CD4-positive, alpha-beta T cell (primary cell): ENCODE data around the gene CARD16. TPM values are rescaled to one million over a fixed set of nuclear protein-coding genes. Genes with fewer than 3 reads are reported as not detected.

Source experiments
- ATAC-seq: fragments of 200-7000 bp; cut with Tn5 transposase; one replicate; pipeline ENCODE4 v1.10.0; 2022; ENCODE audit warnings: mild to moderate bottlenecking; ENCODE audit not compliant: poor library complexity
- CTCF ChIA-PET: fragments of 350-600 bp; sonication (Branson Sonifier 250); formaldehyde crosslinking; loops from one replicate; lab custom pipeline; 2021; ENCODE audit warnings: antibody characterized with exemption, inconsistent platforms; lab: Charles Lee
- POLR2A ChIA-PET: fragments of 350-600 bp; sonication (Branson Sonifier 250); formaldehyde crosslinking; loops from one replicate; lab custom pipeline; 2021; ENCODE audit warnings: antibody characterized with exemption, inconsistent platforms; lab: Charles Lee
- DNase-seq, 14 experiments: peaks; one replicate each; pipeline ENCODE4 v3.0.0-alpha.2; 2013 to 2020; ENCODE audit warnings: mixed read lengths in 2 of 14
- H3K27ac ChIP-seq, 2 donors: one replicate each; pipeline versions ENCODE4 v1.5.1 to v1.7.0; 2013; ENCODE audit warnings: low read length in 2 of 2, low read depth in 1 of 2, mild to moderate bottlenecking in 1 of 2
- H3K27me3 ChIP-seq, 2 experiments: 1 replicate in 1 of 2; 2 replicates in 1 of 2; pipeline versions ENCODE4 v1.6.1 to v1.7.0; 2013; ENCODE audit warnings: low read length in 2 of 2, control low read depth in 1 of 2, mild to moderate bottlenecking in 1 of 2, moderate library complexity in 1 of 2; ENCODE audit not compliant: insufficient read depth in 2 of 2, control insufficient read depth in 1 of 2
- H3K36me3 ChIP-seq: one replicate; pipeline ENCODE4 v1.6.1; 2013; ENCODE audit warnings: low read length, control low read depth; ENCODE audit not compliant: insufficient read depth
- H3K4me1 ChIP-seq: one replicate; pipeline ENCODE4 v1.6.1; 2013; ENCODE audit warnings: low read length, control low read depth; ENCODE audit not compliant: insufficient read depth
- H3K4me3 ChIP-seq: one replicate; pipeline ENCODE4 v1.5.1; 2013; ENCODE audit warnings: mild to moderate bottlenecking, low read length, moderate library complexity
- H3K9me3 ChIP-seq, 2 experiments: 1 replicate in 1 of 2; 2 replicates in 1 of 2; pipeline versions ENCODE4 v1.6.1 to v1.7.0; 2013; ENCODE audit warnings: low read length in 2 of 2, mild to moderate bottlenecking in 2 of 2, control low read depth in 1 of 2, moderate library complexity in 1 of 2; ENCODE audit not compliant: control insufficient read depth in 1 of 2, insufficient read depth in 1 of 2
- H3K27ac Mint-ChIP-seq: one replicate; pipeline ENCODE4 v1.8.0; 2020; ENCODE audit warnings: mixed read lengths
- H3K27me3 Mint-ChIP-seq: one replicate; pipeline ENCODE4 v1.8.0; 2021; ENCODE audit warnings: mixed read lengths
- H3K36me3 Mint-ChIP-seq: one replicate; pipeline ENCODE4 v1.8.0; 2021; ENCODE audit warnings: low read depth, mixed read lengths
- H3K4me1 Mint-ChIP-seq: one replicate; pipeline ENCODE4 v1.8.0; 2021; ENCODE audit warnings: low read depth, mixed read lengths
- H3K4me3 Mint-ChIP-seq: one replicate; pipeline ENCODE4 v1.8.0; 2020; ENCODE audit warnings: mild to moderate bottlenecking, mixed read lengths
- H3K9me3 Mint-ChIP-seq: one replicate; pipeline ENCODE4 v1.8.0; 2020; ENCODE audit warnings: mixed read lengths
- CTCF ChIP-seq: fragments of 200-600 bp; IDR thresholded peaks from one replicate; pipeline ENCODE4 v1.8.0; 2022; ENCODE audit warnings: antibody characterized with exemption, mild to moderate bottlenecking
- intact Hi-C, 2 experiments: fragments of 100-400 bp; cut with DNase I in 1 of 2; cut with micrococcal nuclease in 1 of 2; formaldehyde crosslinking; loops; one replicate each; pipeline versions ENCODE4 v1.15.1 to v1.9.0; 2023 to 2025; cut with DNase I, micrococcal nuclease
- total RNA-seq, 174 experiments: library from RNA in 2 of 174; stranded (reverse) in 2 of 174; gene quantifications; one replicate each; pipeline ENCODE4 v1.2.3 and lab custom pipeline; 2021 to 2026

CARD16 gene
- total RNA-seq, 2 experiments from 2014 or later, result 22.4 to 23.6 TPM

- DNase-seq, result no peak
- H3K4me3 ChIP-seq, result peak overlapping the region; percentile 70
- Mint-ChIP-seq H3K4me1 (peaks cover 59% of the 10 kb centered on the region), H3K9me3 (no peaks in the 10 kb centered on the region), H3K27ac (peak overlapping the region; percentile 91), H3K36me3 (peaks cover 38% of the 10 kb centered on the region), H3K4me3 (peak overlapping the region; percentile 98), H3K27me3 (no peaks in the 10 kb centered on the region)
- no peak for ATAC-seq
- H3K4me1 ChIP-seq, result peaks cover 13% of the 10 kb centered on the region
- no peaks in the 10 kb centered on the region for H3K9me3 ChIP-seq
- H3K27ac ChIP-seq, result peak overlapping the region; percentile 61 to 65
- POLR2A ChIA-PET, result interaction anchor here (1.4 kb wide), 1 partner anchor 10 kb away, joined by 3 read pairs; no protein-coding TSS in a partner anchor
- TF ChIP-seq CTCF, result no peak
- CTCF ChIA-PET, result no interaction called here
- intact Hi-C loops, result no loop called here
- no peaks in the 10 kb centered on the region for H3K27me3 ChIP-seq
- peaks cover 9% of the 10 kb centered on the region for H3K36me3 ChIP-seq
Observed at GRCh38 chr11:105045676-105046296, 651 bp upstream of the CARD16 start.

- no peak overlapping the region for H3K27ac Mint-ChIP-seq
- no peaks in the 10 kb centered on the region for H3K27me3 Mint-ChIP-seq
- DNase-seq (no peak), ATAC-seq (no peak)
- POLR2A ChIA-PET, result no interaction called here
- Histone ChIP-seq H3K9me3 (peaks cover 0 to 4% of the 10 kb centered on the region in 2 experiments), H3K4me1 (peaks cover 12% of the 10 kb centered on the region), H3K27ac (no peak overlapping the region), H3K36me3 (peaks cover 18% of the 10 kb centered on the region), H3K4me3 (no peak overlapping the region), H3K27me3 (no peaks in the 10 kb centered on the region)
- H3K4me3 Mint-ChIP-seq, result peak overlapping the region; percentile 26
- CTCF ChIA-PET, result no interaction called here
- H3K4me1 Mint-ChIP-seq, result peaks cover 67% of the 10 kb centered on the region
- no peaks in the 10 kb centered on the region for H3K9me3 Mint-ChIP-seq
- intact Hi-C loops, result no loop called here
- peaks cover 70% of the 10 kb centered on the region for H3K36me3 Mint-ChIP-seq
- no peak for TF ChIP-seq CTCF
Observed at GRCh38 chr11:105042178-105042577, 3.0 kb downstream of the CARD16 start.

GRCh38 chr11:105040703-105041102, 4.4 kb downstream of the CARD16 start:
- no peak for ATAC-seq
- POLR2A ChIA-PET, result no interaction called here
- H3K36me3 Mint-ChIP-seq, result peaks cover 76% of the 10 kb centered on the region

More at GRCh38 chr11:105040703-105041102, 4.4 kb downstream of the CARD16 start:
- DNase-seq, result no peak
- Histone ChIP-seq H3K27me3 (no peaks in the 10 kb centered on the region), H3K36me3 (peaks cover 18% of the 10 kb centered on the region), H3K27ac (no peak overlapping the region), H3K4me1 (peaks cover 8% of the 10 kb centered on the region), H3K4me3 (no peak overlapping the region), H3K9me3 (peaks cover 0 to 4% of the 10 kb centered on the region in 2 experiments)
- intact Hi-C loops, result no loop called here
- H3K4me1 Mint-ChIP-seq, result peaks cover 62% of the 10 kb centered on the region
- no peak overlapping the region for H3K4me3 Mint-ChIP-seq
- H3K9me3 Mint-ChIP-seq, result no peaks in the 10 kb centered on the region
- CTCF ChIA-PET, result no interaction called here
- TF ChIP-seq CTCF, result no peak
- H3K27ac Mint-ChIP-seq, result no peak overlapping the region
- H3K27me3 Mint-ChIP-seq, result no peaks in the 10 kb centered on the region
